GM19043 (cell line): Measurements from ENCODE around the gene LAMA4.
A peak's percentile ranks its signal among the peaks of the same experiment; 100 is the strongest.

Source experiments
- ATAC-seq: cut with Tn5 transposase; IDR thresholded peaks from one replicate; pipeline ENCODE4 v1.9.1; 2021; ENCODE audit warnings: low read depth; ENCODE audit not compliant: unreplicated experiment

LAMA4 gene

DNA sequence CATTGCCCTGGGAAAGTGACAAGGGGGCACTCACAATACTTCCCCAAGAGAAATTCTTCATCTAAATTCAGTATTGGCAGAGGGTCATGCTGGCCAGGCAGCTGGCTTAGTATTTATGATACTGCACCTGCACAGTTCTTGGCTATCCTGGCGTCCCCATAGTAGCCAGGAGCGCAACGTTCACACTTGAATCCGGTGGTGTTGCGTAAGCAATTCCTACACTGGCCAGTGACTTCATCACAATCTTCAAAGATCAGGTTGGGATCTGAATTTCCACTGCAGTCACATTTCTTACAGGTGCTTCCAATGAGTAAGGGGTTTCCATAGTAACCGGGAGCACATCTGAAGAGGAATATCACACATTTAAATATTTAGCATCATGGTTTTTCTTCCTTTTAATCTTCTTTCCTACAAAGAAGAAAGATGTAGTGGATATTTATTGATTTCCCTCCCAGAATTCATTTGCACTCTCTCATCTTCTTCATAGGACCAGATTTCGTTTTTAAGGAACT is 62.8 kb downstream of the LAMA4 start:
- no peak for ATAC-seq

- no peak for ATAC-seq
Observed at GRCh38 chr6:112190164-112190563, 64.2 kb downstream of the LAMA4 start.

DNA sequence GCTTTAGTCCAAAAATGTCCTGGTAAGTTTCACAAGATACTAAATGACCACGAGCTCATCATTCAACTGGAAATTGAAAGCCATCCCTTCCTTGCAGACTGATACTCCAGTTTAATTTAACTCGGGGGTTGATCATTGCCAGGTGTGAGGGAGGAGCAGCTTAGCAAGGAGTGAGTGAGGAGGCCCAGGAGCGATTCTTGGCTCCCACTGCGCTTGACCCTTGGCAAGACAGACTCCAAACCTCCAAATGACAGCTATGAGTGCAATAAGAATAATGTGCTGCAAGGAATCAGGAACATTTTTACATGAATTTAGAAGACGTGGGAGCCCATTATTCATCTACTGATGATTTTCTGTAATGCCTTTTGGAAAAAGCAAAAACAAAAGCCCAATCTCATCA is 64.9 kb downstream of the LAMA4 start:
- ATAC-seq = no peak

GRCh38 chr6:112188906-112189305 is 65.5 kb downstream of the LAMA4 start:
- no peak for ATAC-seq

DNA sequence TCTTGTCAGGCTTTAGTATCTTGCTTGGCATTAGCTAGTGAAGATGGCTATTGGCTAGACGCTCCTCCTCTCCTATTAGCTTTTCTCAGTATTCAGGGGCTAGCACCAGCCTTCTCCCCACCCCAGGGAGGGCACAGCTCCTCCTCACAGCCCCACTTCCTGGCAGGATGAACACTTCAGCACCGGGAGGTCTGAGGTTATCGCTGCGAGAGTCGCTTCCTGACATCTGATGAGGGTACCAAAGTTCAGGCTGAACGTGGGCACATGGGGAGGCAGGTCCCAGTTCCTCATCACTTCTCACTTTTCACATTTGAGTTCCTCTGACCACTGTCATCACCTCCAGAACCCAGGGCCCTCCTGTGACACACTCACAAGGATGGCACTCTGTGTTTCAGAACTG is 66.6 kb downstream of the LAMA4 start:
- ATAC-seq = no peak

DNA sequence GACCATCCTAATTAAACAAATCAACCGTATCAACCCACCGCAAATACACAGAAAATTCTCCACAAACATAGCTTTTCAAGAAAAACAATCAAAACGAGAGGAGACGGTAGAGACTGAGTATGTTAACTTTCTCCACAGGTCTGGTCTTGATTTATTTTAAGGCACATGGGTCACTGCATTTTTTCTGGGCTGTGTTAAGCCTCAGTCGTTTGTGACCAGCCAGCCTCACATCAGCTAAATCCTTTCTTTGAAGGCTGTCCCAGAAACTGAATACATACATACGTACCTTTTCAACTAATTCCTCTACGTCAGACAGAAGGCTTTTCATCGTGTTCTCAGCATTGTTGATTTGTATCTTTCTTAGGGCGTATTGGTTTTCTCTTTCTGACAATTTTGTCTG is 69.4 kb downstream of the LAMA4 start:
- ATAC-seq = no peak

GRCh38 chr6:112183271-112183671 is 71.1 kb downstream of the LAMA4 start:
- ATAC-seq = no peak

- no peak for ATAC-seq
Observed at GRCh38 chr6:112181130-112181529, 73.2 kb downstream of the LAMA4 start.

- ATAC-seq = peak; percentile 83
Observed at GRCh38 chr6:112180095-112180820, 74.1 kb downstream of the LAMA4 start.

- ATAC-seq = no peak
Observed at GRCh38 chr6:112179631-112180030, 74.7 kb downstream of the LAMA4 start.

- ATAC-seq = no peak
Observed at GRCh38 chr6:112178846-112179245, 75.5 kb downstream of the LAMA4 start.

- ATAC-seq = no peak
Observed at GRCh38 chr6:112177092-112177491, 77.3 kb downstream of the LAMA4 start.

- ATAC-seq = no peak
Observed at GRCh38 chr6:112176175-112176574, 78.2 kb downstream of the LAMA4 start.

DNA sequence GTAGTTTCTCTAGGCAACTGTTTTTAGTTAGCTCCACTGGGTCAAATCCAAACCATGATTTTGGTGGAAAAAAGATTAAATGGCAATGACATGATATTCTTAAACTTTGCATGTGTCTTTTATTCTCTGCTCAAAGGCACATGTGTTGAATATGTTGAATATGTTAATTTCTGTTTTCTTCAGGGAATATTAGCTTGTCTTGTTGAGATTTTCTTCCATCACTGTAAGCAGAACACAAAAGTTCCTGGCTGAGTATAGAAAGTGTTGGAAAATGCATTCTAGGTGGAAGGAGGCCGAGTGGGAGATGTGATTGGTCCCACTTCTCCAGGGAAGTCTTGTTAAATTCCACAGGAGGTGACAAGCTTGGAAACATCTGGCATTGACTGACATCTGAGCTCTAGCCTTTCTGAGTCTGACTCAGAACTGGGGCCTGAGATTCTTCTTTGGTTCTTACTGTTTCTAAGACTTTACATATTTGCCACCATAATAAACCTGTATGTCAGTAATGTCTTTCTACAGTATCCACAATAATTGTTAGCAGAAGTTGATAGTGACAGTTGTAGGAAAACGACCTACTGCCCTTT is 81.1 kb downstream of the LAMA4 start:
- ATAC-seq = no peak

DNA sequence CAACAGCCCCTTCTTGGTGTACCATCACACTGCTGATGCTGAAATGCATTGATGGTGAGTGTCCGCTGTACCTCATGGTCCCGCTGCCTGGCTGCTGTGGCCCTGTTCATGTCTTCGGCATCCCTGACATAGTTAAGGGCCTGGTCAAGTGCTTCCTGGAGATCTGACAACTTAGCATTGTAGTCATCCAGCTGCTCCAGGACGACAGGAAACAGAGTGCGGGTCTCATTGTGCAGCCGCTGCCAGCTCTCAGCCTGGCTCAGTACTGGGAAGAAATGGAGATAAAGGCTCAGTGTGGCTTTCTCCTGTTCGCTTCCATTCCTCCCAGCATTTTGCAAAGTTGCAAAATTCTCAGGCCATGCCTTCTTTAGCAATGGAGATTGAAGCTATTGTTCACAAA is 81.8 kb downstream of the LAMA4 start:
- no peak for ATAC-seq

- no peak for ATAC-seq
Observed at GRCh38 chr6:112169541-112169940, 84.8 kb downstream of the LAMA4 start.

GRCh38 chr6:112163295-112164257 is 90.8 kb downstream of the LAMA4 start:
- ATAC-seq = peak; percentile 96

GRCh38 chr6:112160745-112161144 is 93.6 kb downstream of the LAMA4 start:
- no peak for ATAC-seq

DNA sequence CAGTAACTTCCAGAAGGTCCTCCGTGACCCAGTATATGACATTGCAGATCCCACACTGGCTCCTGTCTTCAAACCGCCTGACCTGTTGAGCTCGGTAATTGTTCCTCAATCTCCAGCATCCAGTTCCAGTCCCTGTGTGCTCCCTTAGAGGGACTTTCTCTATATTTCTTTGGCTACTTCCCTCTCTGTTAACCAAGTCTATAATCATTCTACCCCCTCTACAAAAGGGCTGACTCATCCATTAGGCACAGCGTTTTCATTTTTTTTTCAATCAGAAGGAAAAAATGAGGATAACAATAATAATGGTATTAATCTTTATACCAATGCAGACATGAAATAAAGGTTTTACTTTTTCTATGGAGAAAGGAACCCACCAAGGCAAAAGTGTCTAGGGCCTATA is 97.7 kb downstream of the LAMA4 start:
- ATAC-seq = no peak

- no peak for ATAC-seq
Observed at GRCh38 chr6:112155886-112156285, 98.5 kb downstream of the LAMA4 start.

DNA sequence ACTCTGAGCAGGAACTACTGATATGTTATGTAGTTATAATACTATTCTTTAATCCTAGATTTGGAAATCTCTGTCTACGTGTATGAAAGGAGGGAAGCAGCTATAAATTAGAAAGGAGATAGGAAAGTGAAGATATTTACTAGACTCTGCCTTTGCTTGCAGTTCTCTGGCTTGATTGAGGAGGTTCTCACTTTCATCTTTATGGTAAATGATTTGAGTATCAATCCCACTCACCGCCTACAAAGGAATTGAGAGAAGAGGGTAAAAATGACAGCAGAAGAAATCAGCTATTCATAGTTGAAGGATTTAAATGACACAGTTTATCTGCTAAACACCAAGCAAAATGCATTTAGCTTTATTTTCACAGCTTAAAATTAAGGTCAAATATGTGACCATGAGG is 99.7 kb downstream of the LAMA4 start:
- no peak for ATAC-seq
